Dedifferentiated amniotic fluid mesenchymal stem cell (primary cell): ENCODE measurements around the gene KCNS1.

Experiments used
- DNase-seq: peaks from one replicate; pipeline ENCODE4 v3.0.0-alpha.2; 2016; ENCODE audit errors: extremely low spot score

KCNS1 gene

GRCh38 chr20:45110301-45110700 lies 9.4 kb upstream of the KCNS1 start:
- DNase-seq, result no peak

DNA sequence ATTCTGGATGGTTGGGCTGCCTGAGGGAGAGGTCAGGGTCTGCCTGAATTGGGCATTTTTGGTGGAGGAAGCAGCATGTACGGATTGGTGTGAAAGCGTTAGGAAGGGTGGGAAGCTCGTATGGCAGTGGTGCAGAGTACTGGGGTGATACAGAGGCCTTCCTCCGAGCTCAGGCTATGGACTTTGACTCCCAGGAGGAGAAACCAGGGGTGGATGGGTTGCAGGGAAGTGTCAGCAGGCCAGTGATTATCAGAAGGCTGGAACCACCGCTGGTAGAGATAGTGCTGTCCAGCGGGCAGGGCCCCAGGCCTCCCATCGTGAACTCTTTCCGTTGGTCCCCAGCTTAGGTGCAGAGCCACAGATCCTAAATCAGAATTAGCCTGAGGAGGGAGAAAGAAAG lies 8.7 kb upstream of the KCNS1 start:
- no peak for DNase-seq

DNA sequence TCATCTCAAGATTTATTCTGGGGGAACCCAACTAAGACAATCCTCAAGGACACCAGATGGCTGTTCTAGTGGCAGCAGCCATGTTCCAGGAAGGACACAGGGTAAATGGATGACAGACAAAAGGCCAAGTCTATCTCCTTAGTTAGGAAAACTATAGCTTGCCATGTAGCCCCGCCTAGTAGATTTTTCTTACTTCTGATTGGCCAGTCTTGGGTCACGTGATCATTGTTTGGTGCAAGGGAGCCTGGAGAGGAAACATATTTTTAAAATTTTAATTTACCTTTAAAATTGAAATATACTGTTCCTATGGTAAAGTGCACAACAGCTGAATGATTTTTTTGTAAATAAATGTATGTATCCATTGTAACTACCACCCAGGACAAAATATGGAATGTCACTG lies 4.4 kb upstream of the KCNS1 start:
- DNase-seq, result no peak

- no peak for DNase-seq
Measured at GRCh38 chr20:45104786-45105185, 3.9 kb upstream of the KCNS1 start.

DNA sequence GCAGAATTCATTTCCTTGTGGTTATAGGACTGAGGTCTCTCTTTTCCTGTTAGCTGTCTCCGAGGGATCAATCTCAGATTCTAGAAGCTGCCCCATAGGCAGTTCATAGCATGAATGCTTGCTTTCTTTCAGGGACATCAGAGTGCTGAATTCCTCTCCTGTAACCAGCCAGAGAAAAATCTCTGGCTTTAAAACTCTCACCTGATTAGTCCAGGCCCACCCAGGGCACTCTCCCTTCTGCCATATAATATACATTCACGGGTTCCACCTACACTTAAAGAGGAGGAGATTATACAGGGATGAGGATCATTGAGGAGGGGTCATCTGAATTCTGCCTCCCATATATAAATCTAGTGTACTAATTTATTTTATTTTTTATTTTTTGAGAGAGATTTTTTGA lies 2.1 kb upstream of the KCNS1 start:
- no peak for DNase-seq

GRCh38 chr20:45101333-45101850 lies 465 bp upstream of the KCNS1 start:
- DNase-seq, result no peak

DNA sequence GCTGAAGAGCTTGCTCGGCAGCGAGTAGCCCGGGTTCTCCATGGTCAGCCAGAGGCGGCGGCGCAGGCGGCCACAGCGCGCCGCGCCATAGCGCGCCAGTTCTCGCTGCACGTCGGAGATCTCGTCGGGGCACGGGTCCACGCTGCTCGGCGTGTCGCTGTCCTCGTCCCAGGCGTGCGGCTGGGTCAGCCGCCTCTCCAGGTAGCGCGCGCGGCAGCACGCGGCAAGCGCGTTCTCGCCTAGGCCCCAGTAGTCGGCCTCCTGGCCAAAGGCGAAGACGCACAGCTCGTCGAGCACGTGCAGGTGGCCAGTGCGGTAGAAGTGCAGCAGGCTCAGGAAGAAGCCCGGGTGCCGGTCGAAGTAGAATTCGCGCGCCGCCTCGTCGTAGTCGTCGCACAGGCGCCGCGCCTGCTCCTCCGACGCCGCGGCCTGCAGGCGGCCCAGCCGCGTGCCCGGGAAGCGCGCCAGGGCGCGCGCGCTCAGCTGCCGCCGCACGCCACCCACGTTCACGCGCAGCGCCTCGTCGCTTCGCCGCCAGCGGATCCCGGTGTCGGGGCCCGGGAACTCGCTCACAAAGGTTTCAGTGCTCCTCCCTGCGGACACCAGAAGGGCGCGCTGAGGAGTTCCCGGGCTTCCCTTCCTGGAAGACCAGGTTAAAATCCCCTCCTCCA lies 2.7 kb downstream of the KCNS1 start:
- DNase-seq, result no peak

DNA sequence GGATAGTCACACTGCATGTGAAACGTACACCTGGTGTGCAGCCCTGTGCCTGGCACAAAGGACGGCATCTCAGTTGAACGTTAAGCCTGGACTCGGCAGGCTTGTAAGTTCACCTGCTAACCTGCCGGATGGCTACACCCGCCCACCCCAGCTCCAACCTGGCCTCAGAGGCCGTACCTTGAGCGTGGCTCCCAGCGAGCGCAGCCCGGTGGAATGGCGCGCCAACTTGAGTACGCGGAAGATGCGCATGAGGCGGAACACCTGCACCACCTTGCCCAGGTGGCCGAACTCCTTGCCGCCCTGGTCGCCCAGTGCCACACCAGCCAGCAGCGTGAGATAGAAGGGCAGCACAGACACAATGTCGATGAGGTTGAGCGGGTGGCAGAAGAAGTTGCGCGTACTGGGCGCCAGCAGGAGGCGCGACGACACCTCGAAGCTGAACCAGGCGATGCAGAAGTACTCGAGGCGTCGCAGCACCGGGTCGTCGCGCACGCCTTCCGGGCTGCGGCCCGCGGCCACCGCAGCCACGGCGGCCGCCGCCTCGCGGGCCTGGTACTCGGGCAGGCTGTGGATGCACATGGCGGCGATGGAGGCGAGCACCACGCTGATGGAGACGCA lies 3.3 kb downstream of the KCNS1 start:
- no peak for DNase-seq

DNA sequence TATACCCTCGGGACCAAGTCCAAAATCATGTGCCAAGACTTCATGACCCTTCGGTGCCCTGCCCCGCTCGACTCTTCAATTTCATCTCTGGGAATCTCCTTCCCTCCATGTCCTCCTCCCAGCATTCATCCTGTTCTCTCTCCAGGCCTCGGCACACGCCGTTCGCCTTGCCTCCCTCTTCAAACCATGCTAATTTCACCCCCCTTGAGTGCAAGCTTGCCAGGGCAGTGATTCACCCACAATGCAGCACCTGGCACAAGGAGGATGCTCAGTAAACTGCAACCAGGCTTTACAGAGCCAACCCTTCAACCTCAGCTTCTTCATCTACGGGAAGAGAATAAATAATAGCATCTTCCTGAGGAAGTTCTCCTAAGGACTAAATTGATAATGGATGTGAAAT lies 4.1 kb downstream of the KCNS1 start:
- no peak for DNase-seq

- DNase-seq, result peak; percentile 73
Measured at GRCh38 chr20:45095805-45096238, 5.1 kb downstream of the KCNS1 start.

- DNase-seq, result no peak
Measured at GRCh38 chr20:45094864-45095574, 5.9 kb downstream of the KCNS1 start.

DNA sequence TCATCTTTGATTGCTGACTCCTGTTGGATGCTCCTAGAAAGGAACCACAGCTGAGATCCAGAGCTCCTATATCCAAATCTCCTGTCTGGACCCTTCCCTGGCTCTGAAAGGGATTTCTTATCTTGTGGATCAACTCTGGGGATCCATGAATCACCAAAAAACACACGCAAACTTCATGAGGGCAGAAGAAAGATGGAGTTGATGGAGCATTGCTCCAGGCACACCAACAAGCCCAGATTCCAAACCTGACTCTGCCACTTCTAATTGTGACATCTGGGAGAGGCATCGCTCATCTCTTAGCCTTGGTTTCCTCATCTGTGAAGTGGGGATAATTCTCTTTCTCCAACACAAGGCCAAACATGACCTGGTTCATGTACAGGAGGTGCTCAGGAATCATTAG lies 6.7 kb downstream of the KCNS1 start:
- no peak for DNase-seq

GRCh38 chr20:45092898-45093297 lies 8.0 kb downstream of the KCNS1 start:
- no peak for DNase-seq

DNA sequence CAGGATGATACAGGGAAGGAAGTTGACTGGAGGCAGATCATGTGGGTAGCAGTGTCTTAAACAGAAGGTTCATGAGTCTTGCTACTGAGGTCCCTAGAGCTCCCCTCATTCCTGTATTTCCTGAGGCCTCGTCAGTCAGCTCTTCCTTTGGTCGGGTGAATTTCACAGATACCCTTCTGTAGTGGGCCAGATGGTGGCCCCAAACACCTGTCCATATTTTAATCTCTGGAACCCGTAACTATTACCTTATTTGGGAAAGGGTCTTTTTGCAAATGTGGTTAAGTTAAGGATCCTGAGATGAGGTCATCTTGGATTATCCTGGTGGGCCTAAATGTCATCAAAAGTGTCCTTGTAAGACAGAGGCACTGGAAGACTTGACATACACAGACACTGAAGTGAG lies 9.6 kb downstream of the KCNS1 start:
- DNase-seq, result no peak

- no peak for DNase-seq
Measured at GRCh38 chr20:45090481-45090880, 10.4 kb downstream of the KCNS1 start.

GRCh38 chr20:45088247-45088646 lies 12.7 kb downstream of the KCNS1 start:
- DNase-seq, result peak; percentile 99

- peak; percentile 77 for DNase-seq
Measured at GRCh38 chr20:45087814-45088213, 13.1 kb downstream of the KCNS1 start.

DNA sequence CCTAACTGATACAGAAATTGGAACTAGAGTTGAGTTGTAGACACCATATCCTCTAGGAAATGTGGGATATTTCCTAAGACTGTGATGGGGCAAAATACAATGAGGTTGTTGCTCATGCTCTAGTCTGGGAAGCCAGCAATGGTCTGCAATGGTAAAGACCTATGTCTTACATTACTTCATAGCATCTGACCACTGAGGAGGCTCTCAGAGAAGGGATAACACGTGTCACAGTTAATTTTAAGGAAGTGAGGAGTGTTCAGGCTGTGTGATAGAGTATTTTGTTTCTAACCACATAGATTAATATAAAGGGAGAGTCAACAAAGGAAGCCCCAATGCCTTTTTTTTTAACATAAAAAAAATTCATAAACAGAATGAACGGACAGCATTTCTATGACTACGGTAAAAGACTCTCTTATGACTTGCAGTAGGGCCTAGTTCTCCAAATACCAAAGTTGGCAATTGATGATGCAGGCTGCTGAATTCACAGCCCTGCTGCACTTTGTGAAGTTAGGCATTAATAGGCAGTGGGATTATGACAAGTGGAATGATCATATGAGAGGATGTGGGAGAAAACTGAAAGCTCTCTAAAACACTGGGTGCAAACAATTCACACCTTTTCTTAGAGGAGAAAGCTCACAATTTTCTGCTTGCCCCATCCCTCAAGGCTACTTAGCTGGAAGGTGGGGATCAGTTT lies 13.7 kb downstream of the KCNS1 start:
- DNase-seq, result no peak

DNA sequence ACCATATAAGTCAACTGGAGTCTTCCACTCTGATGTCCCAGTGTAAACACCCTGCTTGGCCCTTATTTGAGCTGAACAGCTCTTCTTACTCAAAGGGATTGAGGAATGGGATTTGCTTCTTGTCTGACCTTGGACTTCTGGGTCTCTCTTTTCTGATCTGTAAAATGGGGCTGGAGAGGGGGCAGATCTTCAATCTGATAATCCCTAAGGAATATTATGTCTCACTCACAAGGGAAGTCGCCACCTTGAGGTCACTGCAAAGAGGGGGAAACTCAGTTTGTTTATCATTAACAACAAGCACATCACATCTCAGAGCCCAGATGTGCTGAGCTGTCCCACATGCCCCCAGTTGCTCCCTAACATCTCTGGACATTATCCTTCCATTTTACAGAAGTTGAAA lies 15.1 kb downstream of the KCNS1 start:
- DNase-seq, result no peak

DNA sequence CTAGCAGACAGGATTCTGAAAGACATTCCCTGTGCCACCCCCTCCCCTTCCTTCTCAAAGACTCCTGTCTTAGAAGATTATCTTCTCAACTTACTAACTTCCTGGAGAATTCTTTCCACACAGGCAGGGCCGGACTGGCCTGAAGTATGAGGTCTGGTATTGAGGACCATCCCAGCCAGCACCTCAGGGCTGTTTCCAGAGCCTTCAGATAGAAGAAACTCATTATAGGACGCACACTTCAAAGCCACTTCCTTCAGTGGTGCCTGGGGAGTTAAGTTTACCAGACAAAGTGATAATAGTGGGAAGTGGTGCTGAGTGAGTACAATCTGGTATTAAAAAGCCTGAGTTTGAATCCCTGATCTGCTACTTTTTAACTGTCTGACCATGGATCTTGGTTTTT lies 15.6 kb downstream of the KCNS1 start:
- DNase-seq, result no peak

DNA sequence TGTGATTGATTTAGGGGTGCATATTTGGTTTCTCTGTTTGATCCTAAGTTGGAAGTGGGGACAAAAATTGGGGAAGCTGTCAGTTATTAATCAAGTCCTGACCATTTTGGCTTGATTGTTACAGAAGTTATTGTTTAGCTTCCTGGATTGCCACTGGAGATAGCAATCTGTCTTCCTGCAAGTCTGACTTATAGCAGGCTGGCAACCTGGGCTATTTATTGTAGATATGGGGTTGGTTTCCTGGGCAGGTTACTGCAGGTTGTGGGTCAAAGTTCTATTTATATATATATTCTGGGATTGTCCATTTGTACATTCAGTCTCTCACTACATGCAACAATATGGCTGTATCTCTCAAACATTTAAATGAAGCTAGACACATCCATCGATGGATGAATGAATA lies 17.8 kb downstream of the KCNS1 start:
- no peak for DNase-seq

GRCh38 chr20:45082468-45082867 lies 18.5 kb downstream of the KCNS1 start:
- DNase-seq, result no peak
